ENCODE results near the gene BAHCC1.

Gene BAHCC1

DNA sequence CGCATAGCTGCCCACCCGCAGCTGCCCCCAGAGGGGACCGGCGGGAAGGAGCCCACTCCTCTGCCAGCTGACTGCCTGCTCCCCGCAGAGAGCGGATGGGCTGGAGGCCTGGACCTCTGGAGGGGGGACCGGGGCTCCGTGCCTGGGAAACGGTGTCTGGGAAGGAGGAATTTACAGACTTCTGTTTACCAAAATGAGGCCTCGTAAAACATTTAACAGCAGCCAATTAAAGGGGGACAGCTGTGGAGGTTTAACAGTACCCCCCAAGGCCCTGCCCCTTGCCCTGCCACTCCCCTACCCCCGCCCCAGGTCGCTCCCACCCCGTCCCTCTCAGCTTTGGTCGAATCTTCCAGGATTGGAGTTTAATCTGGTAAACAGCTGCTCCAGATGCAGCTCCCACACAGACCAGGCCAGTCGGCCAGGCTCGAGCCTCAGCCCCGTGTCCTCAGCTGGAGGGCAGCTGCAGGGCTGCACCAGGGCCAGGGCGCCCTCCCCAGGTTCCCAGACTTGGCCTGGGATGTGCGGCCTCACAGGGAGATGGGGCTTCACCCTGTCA is 41.1 kb downstream of the BAHCC1 start:
- Histone ChIP-seq H3K4me3 (IDR thresholded peaks at IDR 0.05; ENCODE audit: insufficient read depth, low read depth, low read length) (no peak overlapping the region), H4K20me1 (ENCODE audit: insufficient read depth) (no peaks in the 10 kb centered on the region), H3K79me2 (ENCODE audit: insufficient read depth, low read depth) (no peaks in the 10 kb centered on the region), H3K4me1 (ENCODE audit: low read depth, poor library complexity, severe bottlenecking) (no peaks in the 10 kb centered on the region), H2AFZ (ENCODE audit: low read depth) (no peak overlapping the region), H3K27ac (no peak overlapping the region), H3K36me3 (ENCODE audit: insufficient read depth) (no peaks in the 10 kb centered on the region), H3K27me3 (ENCODE audit: insufficient read depth, low read depth) (peaks cover 93% of the 10 kb centered on the region), H3K9ac (no peak overlapping the region), H3K4me2 (no peak overlapping the region)
- TF ChIP-seq, protein P1, sequence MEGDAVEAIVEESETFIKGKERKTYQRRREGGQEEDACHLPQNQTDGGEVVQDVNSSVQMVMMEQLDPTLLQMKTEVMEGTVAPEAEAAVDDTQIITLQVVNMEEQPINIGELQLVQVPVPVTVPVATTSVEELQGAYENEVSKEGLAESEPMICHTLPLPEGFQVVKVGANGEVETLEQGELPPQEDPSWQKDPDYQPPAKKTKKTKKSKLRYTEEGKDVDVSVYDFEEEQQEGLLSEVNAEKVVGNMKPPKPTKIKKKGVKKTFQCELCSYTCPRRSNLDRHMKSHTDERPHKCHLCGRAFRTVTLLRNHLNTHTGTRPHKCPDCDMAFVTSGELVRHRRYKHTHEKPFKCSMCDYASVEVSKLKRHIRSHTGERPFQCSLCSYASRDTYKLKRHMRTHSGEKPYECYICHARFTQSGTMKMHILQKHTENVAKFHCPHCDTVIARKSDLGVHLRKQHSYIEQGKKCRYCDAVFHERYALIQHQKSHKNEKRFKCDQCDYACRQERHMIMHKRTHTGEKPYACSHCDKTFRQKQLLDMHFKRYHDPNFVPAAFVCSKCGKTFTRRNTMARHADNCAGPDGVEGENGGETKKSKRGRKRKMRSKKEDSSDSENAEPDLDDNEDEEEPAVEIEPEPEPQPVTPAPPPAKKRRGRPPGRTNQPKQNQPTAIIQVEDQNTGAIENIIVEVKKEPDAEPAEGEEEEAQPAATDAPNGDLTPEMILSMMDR (conservative IDR thresholded peaks at IDR 0.05; ENCODE audit: low read depth, low read length), result no peak

DNA sequence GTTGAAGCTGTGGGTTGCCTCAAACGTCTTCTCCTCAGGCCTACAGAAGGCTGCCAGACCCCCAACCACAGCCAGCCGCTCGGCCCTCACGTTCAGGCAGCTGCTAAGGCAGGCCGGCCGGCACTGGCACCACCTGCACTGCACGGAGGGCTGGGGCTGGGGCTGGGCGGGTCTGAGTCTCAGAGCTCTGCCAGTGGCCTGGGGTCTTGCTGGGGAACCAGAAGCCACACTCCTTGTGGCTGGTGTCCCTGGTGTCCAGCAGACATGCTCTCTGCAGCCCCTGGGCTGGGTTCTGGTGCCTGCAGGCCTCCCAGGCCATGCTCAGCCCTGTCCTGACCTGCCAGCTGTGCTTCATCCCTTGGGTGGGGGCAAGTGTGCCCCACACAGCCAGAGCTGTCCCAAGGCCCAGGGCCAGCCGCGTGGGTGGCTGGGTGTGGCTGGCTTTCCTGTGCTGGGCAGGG is 42.0 kb downstream of the BAHCC1 start:
- H3K79me2 ChIP-seq (ENCODE audit: insufficient read depth, low read depth), result no peaks in the 10 kb centered on the region
- no peaks in the 10 kb centered on the region for H3K4me1 ChIP-seq (ENCODE audit: low read depth, poor library complexity, severe bottlenecking)
- TF ChIP-seq, protein P1 (conservative IDR thresholded peaks at IDR 0.05; ENCODE audit: low read depth, low read length), result no peak
- no peak overlapping the region for H3K4me2 ChIP-seq
- H4K20me1 ChIP-seq (ENCODE audit: insufficient read depth), result no peaks in the 10 kb centered on the region
- no peak overlapping the region for H3K27ac ChIP-seq
- H3K4me3 ChIP-seq (IDR thresholded peaks at IDR 0.05; ENCODE audit: insufficient read depth, low read depth, low read length), result no peak overlapping the region
- peaks cover 93% of the 10 kb centered on the region for H3K27me3 ChIP-seq (ENCODE audit: insufficient read depth, low read depth)
- no peaks in the 10 kb centered on the region for H3K36me3 ChIP-seq (ENCODE audit: insufficient read depth)
- no peak overlapping the region for H2AFZ ChIP-seq (ENCODE audit: low read depth)
- no peak overlapping the region for H3K9ac ChIP-seq

DNA sequence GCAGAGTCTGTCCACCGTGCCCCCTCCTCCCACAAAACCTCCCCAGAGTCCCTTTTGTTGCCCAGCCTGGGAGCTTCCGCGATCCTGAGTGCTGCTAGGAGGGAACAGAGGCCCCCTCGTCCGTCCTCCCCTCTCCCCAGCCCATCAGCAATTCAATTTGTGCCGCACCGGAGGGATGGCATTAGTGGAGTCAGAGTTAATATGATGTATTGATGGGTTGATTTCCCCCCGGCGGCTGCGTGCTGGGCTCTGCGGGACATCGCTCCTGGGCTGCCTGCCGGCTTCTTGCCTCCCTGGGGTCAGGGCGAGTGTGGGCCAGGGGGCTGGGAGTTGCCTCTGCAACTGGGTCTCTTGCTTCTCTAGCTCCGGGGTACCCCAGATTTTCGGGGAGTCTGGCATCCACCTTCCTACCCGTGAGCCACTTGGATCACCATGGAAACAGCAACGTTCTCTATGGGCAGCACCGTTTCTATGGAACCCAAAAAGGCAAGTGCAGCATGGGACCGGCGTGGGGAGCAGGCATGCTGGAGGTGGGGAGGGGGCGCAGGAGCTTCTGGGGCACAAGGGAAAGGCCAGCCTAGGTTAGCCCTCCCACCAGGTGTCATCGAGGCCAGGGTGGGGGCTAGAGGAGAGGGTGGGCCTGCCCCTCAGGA is 42.9 kb downstream of the BAHCC1 start:
- TF ChIP-seq, protein P1 (conservative IDR thresholded peaks at IDR 0.05; ENCODE audit: low read depth, low read length), result no peak
- Histone ChIP-seq H3K4me3 (IDR thresholded peaks at IDR 0.05; ENCODE audit: insufficient read depth, low read depth, low read length) (no peak overlapping the region), H3K9ac (no peak overlapping the region), H3K4me2 (no peak overlapping the region), H3K27me3 (ENCODE audit: insufficient read depth, low read depth) (peaks cover 99% of the 10 kb centered on the region), H2AFZ (ENCODE audit: low read depth) (no peak overlapping the region), H4K20me1 (ENCODE audit: insufficient read depth) (no peaks in the 10 kb centered on the region), H3K27ac (no peak overlapping the region), H3K36me3 (ENCODE audit: insufficient read depth) (no peaks in the 10 kb centered on the region), H3K79me2 (ENCODE audit: insufficient read depth, low read depth) (no peaks in the 10 kb centered on the region), H3K4me1 (ENCODE audit: low read depth, poor library complexity, severe bottlenecking) (no peaks in the 10 kb centered on the region)

DNA sequence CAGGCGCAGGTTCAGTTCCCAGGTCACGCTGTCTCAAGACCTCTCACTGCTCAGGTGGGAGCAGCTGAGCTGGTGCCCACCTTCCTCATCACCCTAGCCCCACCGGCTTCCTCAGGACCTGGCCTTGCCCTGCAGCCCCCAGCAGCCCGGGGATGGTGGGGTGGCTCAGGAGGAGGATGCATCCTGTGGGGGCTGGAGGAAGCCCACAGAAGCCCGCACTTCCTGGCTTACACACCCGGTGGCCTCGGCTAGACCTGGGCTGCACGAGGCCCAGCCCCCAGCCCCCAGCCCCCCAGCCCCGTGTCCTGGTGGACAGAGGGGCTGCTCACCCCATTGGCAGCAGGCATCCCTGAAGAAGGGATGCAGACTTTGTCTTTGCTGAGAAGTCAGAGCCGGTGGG is 43.4 kb downstream of the BAHCC1 start:
- no peaks in the 10 kb centered on the region for H4K20me1 ChIP-seq (ENCODE audit: insufficient read depth)

More for the DNA sequence above, 43.4 kb downstream of the BAHCC1 start:
- no peaks in the 10 kb centered on the region for H3K4me1 ChIP-seq (ENCODE audit: low read depth, poor library complexity, severe bottlenecking)
- H3K79me2 ChIP-seq (ENCODE audit: insufficient read depth, low read depth), result no peaks in the 10 kb centered on the region
- no peaks in the 10 kb centered on the region for H3K36me3 ChIP-seq (ENCODE audit: insufficient read depth)
- H3K4me2 ChIP-seq, result no peak overlapping the region
- peaks cover 99% of the 10 kb centered on the region for H3K27me3 ChIP-seq (ENCODE audit: insufficient read depth, low read depth)
- no peak overlapping the region for H3K4me3 ChIP-seq (IDR thresholded peaks at IDR 0.05; ENCODE audit: insufficient read depth, low read depth, low read length)
- no peak overlapping the region for H3K27ac ChIP-seq
- H2AFZ ChIP-seq (ENCODE audit: low read depth), result no peak overlapping the region
- H3K9ac ChIP-seq, result no peak overlapping the region
- TF ChIP-seq, protein P1 (conservative IDR thresholded peaks at IDR 0.05; ENCODE audit: low read depth, low read length), result no peak
